Skeletal muscle satellite cell (primary cell): ENCODE data around the gene DZANK1.

Source experiments
- H3K27me3 ChIP-seq: 2 replicates; pipeline ENCODE4 v1.7.0; 2013; ENCODE audit warnings: low read length; ENCODE audit not compliant: control insufficient read depth, insufficient read depth
- H3K36me3 ChIP-seq: 2 replicates; pipeline ENCODE4 v1.7.0; 2013; ENCODE audit warnings: mild to moderate bottlenecking, control low read depth, low read length; ENCODE audit not compliant: insufficient read depth
- H3K4me1 ChIP-seq: 2 replicates; pipeline ENCODE4 v1.7.0; 2013; ENCODE audit warnings: low read length; ENCODE audit not compliant: control insufficient read depth, insufficient read depth
- H3K4me2 ChIP-seq: 2 replicates; pipeline ENCODE4 v1.7.0; 2013; ENCODE audit warnings: mild to moderate bottlenecking, low read length
- H3K4me3 ChIP-seq: 2 replicates; pipeline ENCODE4 v1.7.0; 2013; ENCODE audit warnings: low read length
- H3K9ac ChIP-seq: 2 replicates; pipeline ENCODE4 v1.7.0; 2013; ENCODE audit warnings: mild to moderate bottlenecking, low read depth, low read length, moderate library complexity
- H3K9me3 ChIP-seq: replicated peaks from 2 replicates; pipeline ENCODE4 v1.7.0; 2013; ENCODE audit warnings: mild to moderate bottlenecking, control low read depth, low read length

DZANK1 gene

GRCh38 chr20:18496740-18497592 lies 30.1 kb upstream of the DZANK1 start, which contains the start of gene RBBP9:
Gene RBBP9 (minus strand): TSS chr20:18497225. CDS start chr20:18497167, 58 bp downstream.
- Histone ChIP-seq H3K4me1 (peaks cover 9% of the 10 kb centered on the region), H3K4me3 (peak within 1 kb of the TSS; percentile 96), H3K4me2 (peak within 1 kb of the TSS; percentile 78), H3K27me3 (no peaks in the 10 kb centered on the region), H3K9me3 (no peaks in the 10 kb centered on the region), H3K36me3 (peaks cover 7% of the 10 kb centered on the region), H3K9ac (peak within 1 kb of the TSS; percentile 79)

DNA sequence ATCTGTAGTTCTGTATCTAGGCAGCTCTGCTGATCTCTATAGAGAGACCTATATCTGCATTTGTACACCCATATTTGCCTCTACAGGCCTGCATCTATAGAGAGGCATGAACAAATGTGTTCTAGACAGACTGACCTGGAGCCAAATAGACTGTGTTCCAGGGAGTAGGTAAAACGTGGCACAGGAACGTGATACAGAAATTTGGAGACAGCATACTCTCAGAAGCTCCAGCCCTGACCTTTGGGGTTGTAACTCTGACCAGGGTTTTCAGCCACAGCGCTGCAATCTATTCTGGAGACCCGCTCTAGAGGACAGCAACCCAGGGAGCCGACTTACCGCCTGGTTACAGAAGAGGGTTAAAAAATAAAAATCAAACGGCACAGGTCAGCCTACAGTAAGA lies 29.2 kb upstream of the DZANK1 start:
- H3K9ac ChIP-seq = peak overlapping the region; percentile 79

DNA sequence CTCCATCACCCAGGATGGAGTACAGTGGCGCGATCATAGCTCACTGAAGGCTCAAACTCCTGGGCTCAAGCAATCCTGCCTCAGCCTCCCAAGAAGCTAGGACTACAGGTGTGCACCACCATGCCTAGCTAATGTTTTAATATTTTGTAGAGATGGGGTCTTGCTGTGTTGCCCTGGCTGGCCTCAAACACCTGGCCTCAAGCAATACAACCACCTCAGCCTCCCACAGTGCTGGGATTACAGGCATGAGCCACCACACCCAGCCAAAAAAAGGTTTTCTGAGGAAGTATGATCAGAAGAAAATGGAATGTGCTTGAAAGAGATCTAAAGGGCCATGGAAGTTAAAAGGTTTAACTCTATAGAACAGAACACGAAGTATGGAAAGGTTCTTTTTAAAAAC lies 21.5 kb upstream of the DZANK1 start:
- Histone ChIP-seq H3K4me2 (no peak overlapping the region), H3K4me3 (no peak overlapping the region), H3K9me3 (no peaks in the 10 kb centered on the region), H3K4me1 (no peaks in the 10 kb centered on the region), H3K27me3 (no peaks in the 10 kb centered on the region), H3K9ac (no peak overlapping the region), H3K36me3 (peaks cover 33% of the 10 kb centered on the region)

More for the DNA sequence above, 29.2 kb upstream of the DZANK1 start:
- Histone ChIP-seq H3K9me3 (no peaks in the 10 kb centered on the region), H3K36me3 (peaks cover 7% of the 10 kb centered on the region), H3K4me2 (peak overlapping the region; percentile 78), H3K4me1 (peaks cover 9% of the 10 kb centered on the region), H3K27me3 (no peaks in the 10 kb centered on the region), H3K4me3 (peak overlapping the region; percentile 96)

DNA sequence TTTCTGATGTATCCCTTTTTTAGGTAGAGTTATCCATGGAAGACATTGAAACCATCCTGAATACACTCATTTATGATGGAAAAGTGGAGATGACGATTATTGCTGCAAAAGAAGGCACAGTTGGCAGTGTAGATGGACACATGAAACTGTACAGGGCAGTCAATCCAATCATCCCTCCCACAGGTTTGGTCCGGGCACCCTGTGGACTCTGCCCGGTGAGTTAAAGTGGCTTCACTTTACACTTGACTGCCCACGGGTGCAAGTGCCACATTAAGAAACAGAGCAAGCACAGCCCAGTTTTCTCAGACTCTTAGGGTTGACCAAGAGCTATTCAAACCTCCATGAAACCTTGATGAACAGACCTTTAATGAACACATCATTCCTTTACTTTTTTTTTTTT lies 14.8 kb upstream of the DZANK1 start:
- H3K9ac ChIP-seq = no peak overlapping the region
- peaks cover 58% of the 10 kb centered on the region for H3K36me3 ChIP-seq
- H3K9me3 ChIP-seq = no peaks in the 10 kb centered on the region
- H3K4me1 ChIP-seq = no peaks in the 10 kb centered on the region
- no peak overlapping the region for H3K4me2 ChIP-seq
- no peak overlapping the region for H3K4me3 ChIP-seq
- no peaks in the 10 kb centered on the region for H3K27me3 ChIP-seq

DNA sequence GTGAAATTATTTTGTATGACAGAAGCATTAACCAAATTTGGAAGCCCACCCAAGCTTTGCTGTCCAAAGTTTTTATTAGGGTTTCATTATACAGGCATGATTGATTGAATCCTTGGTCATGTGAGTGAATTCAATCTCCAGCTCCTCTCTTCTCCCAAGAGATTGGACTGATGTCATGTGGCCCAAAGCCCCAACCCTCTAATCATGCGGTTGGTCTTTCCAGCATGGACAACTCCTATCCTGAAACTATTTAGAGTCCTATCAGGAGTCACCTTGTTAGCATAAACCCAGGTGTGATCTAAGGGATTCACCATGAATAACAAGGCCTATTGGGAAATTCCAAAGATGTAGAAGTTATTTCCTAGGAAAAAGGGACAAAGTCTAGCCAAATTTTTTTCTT lies 11.0 kb upstream of the DZANK1 start:
- Histone ChIP-seq H3K36me3 (peaks cover 67% of the 10 kb centered on the region), H3K4me3 (no peak overlapping the region), H3K9me3 (no peaks in the 10 kb centered on the region), H3K4me2 (no peak overlapping the region), H3K27me3 (no peaks in the 10 kb centered on the region), H3K9ac (no peak overlapping the region), H3K4me1 (no peaks in the 10 kb centered on the region)

DNA sequence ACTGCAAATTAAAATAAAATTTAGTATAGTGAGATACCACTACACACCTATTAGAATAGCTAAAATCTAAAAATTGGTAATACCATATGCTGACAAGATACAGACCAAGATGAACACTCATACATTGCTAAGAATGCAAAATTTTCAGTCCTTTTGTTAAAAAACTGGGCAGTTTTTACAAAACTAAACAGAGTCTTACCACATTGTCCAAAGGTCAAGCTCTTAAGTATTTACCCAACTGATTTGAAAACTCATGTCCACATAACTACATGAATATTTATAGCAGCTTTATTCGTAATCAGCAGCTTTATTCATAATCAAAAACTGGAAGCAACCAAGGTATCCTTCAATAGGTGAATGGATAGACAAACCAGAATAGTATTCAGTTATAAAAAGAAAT lies 10.4 kb upstream of the DZANK1 start:
- Histone ChIP-seq H3K4me1 (no peaks in the 10 kb centered on the region), H3K36me3 (peaks cover 61% of the 10 kb centered on the region), H3K9me3 (no peaks in the 10 kb centered on the region), H3K9ac (no peak overlapping the region), H3K4me3 (no peak overlapping the region), H3K4me2 (no peak overlapping the region), H3K27me3 (no peaks in the 10 kb centered on the region)

- H3K9me3 ChIP-seq = no peaks in the 10 kb centered on the region
- H3K9ac ChIP-seq = peak overlapping the region; percentile 86
- H3K4me3 ChIP-seq = peak overlapping the region; percentile 96
- peak overlapping the region; percentile 81 for H3K4me2 ChIP-seq
- peaks cover 15% of the 10 kb centered on the region for H3K4me1 ChIP-seq
- no peaks in the 10 kb centered on the region for H3K27me3 ChIP-seq
- peaks cover 17% of the 10 kb centered on the region for H3K36me3 ChIP-seq
These were observed 296 bp downstream of the DZANK1 start for GRCh38 chr20:18466574-18466893.

- H3K27me3 ChIP-seq = no peaks in the 10 kb centered on the region
- H3K9me3 ChIP-seq = no peaks in the 10 kb centered on the region
- peak overlapping the region; percentile 96 for H3K4me3 ChIP-seq
- H3K4me2 ChIP-seq = peak overlapping the region; percentile 81
- peaks cover 10% of the 10 kb centered on the region for H3K36me3 ChIP-seq
- H3K4me1 ChIP-seq = peaks cover 15% of the 10 kb centered on the region
- H3K9ac ChIP-seq = peak overlapping the region; percentile 86
These were observed 1.2 kb downstream of the DZANK1 start for GRCh38 chr20:18465536-18466200.

- Histone ChIP-seq H3K27me3 (no peaks in the 10 kb centered on the region), H3K9me3 (no peaks in the 10 kb centered on the region), H3K4me2 (no peak overlapping the region), H3K9ac (no peak overlapping the region), H3K36me3 (no peaks in the 10 kb centered on the region), H3K4me3 (no peak overlapping the region), H3K4me1 (no peaks in the 10 kb centered on the region)
These were observed 10.2 kb downstream of the DZANK1 start for GRCh38 chr20:18456600-18456999.

DNA sequence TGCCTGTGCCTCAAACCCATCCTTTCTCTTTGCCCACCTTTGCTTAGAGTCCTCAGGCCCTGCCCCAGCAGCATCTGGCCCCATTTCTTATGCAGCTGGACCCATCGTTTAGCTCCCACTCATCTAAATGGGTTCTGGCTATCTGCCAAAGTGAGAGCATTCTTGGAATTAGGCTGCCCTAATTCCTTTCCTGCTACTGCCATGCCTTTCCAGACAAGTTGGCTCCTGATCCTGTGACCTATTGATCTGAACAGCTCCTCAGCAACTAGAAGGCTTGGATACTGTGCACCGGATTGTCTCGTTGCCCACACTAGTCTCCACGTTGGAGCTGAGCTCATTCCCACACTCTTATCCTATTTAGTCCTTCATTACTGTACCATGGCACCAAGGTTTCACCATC lies 22.9 kb downstream of the DZANK1 start:
- Histone ChIP-seq H3K27me3 (no peaks in the 10 kb centered on the region), H3K4me3 (no peak overlapping the region), H3K4me1 (peaks cover 6% of the 10 kb centered on the region), H3K4me2 (no peak overlapping the region), H3K36me3 (no peaks in the 10 kb centered on the region), H3K9ac (no peak overlapping the region), H3K9me3 (no peaks in the 10 kb centered on the region)

DNA sequence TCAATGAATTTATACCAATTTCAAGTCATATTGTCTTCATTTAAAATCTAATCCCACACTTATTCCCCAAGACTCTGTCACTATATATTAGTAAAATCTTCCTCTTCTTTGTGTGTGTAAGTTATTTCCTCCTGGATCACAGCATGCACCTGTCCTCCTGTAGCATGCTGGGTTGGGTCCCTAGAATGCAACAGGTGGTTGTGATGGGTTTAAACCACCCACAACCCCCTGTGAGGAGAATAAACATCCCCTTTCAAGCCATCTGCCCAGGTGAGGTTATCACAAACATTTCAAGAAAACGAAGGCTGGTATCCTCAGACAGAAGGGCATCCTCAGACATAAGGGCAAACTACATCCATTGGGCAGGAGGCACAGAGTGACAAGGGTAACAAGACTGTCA lies 26.4 kb downstream of the DZANK1 start:
- Histone ChIP-seq H3K4me3 (no peak overlapping the region), H3K36me3 (no peaks in the 10 kb centered on the region), H3K27me3 (no peaks in the 10 kb centered on the region), H3K9ac (no peak overlapping the region), H3K4me2 (no peak overlapping the region), H3K4me1 (peaks cover 6% of the 10 kb centered on the region), H3K9me3 (no peaks in the 10 kb centered on the region)

- no peaks in the 10 kb centered on the region for H3K9me3 ChIP-seq
- no peaks in the 10 kb centered on the region for H3K36me3 ChIP-seq
- no peak overlapping the region for H3K9ac ChIP-seq
- no peak overlapping the region for H3K4me2 ChIP-seq
- no peaks in the 10 kb centered on the region for H3K27me3 ChIP-seq
- H3K4me1 ChIP-seq = no peaks in the 10 kb centered on the region
- H3K4me3 ChIP-seq = no peak overlapping the region
These were observed 30.0 kb downstream of the DZANK1 start for GRCh38 chr20:18436847-18437246.
